HUES48 (cell line): ENCODE data around the gene CRLF1.

Experiments used
- H3K27ac ChIP-seq: one replicate; pipeline ENCODE4 v1.7.0; 2013; ENCODE audit warnings: low read depth, low read length, inconsistent platforms
- H3K27me3 ChIP-seq: 2 replicates; pipeline ENCODE4 v1.6.1; 2013; ENCODE audit warnings: mild to moderate bottlenecking, low read length; ENCODE audit not compliant: control insufficient read depth, insufficient read depth
- H3K36me3 ChIP-seq: 2 replicates; pipeline ENCODE4 v1.6.1; 2013; ENCODE audit warnings: low read length; ENCODE audit not compliant: control insufficient read depth, insufficient read depth
- H3K4me1 ChIP-seq: 2 replicates; pipeline ENCODE4 v1.6.1; 2013; ENCODE audit warnings: mild to moderate bottlenecking, low read length; ENCODE audit not compliant: control insufficient read depth, insufficient read depth
- H3K4me3 ChIP-seq: 2 replicates; pipeline ENCODE4 v1.5.1; 2013; ENCODE audit warnings: mild to moderate bottlenecking, low read depth, low read length
- H3K9ac ChIP-seq: 2 replicates; pipeline ENCODE4 v1.6.1; 2013; ENCODE audit warnings: mild to moderate bottlenecking, low read depth, low read length, moderate library complexity
- H3K9me3 ChIP-seq: 2 replicates; pipeline ENCODE4 v1.6.1; 2013; ENCODE audit warnings: low read length; ENCODE audit not compliant: control insufficient read depth, insufficient read depth

The CRLF1 gene

DNA sequence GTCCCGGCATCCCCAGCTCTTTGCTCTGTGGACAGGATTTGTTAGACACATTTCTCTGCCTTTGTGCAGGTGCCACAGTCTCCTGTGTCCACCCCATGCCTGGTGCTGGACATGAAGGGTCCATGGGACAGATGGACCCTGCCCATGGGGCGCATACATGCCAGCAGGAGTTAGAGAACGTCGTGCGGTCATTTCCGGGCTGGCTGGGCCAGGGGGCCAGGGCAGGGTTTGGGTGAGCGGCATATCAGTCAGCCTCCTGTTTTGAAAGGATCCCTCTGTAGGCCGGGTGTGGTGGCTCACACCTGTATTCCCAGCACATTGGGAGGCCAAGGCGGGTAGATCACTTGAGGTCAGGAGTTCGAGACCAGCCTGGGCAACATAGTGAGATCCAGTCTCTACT lies 41.2 kb upstream of the CRLF1 start:
- H3K4me3 ChIP-seq: no peak overlapping the region
- H3K4me1 ChIP-seq: peaks cover 6% of the 10 kb centered on the region; the same call in 1 of the 2 replicates
- no peak overlapping the region for H3K9ac ChIP-seq
- no peaks in the 10 kb centered on the region for H3K9me3 ChIP-seq
- no peaks in the 10 kb centered on the region for H3K36me3 ChIP-seq
- H3K27ac ChIP-seq: no peak overlapping the region
- H3K27me3 ChIP-seq: no peaks in the 10 kb centered on the region

DNA sequence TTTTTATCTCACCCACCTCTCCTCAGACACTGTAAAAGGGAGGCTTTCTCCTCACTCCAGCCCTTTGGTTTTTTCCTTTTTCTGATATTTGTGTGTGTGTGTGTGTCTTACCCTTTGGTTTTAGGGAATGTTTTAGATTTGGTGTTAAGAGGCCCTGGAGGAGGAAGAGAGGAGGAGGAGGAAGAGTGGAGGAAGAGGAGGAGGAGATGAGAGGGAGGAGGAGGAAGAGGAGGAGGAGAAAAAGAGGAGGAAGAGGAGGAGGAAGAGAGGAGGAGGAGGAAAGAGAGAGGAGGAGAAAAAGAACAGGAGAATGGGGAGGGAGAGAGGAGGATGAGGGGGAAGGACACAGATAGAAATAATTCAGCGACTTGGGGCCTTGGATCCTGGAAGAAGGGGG lies 40.8 kb upstream of the CRLF1 start:
- Histone ChIP-seq H3K9me3 (no peaks in the 10 kb centered on the region), H3K4me1 (peaks cover 6% of the 10 kb centered on the region; the same call in 1 of the 2 replicates), H3K27ac (no peak overlapping the region), H3K9ac (no peak overlapping the region), H3K27me3 (no peaks in the 10 kb centered on the region), H3K36me3 (no peaks in the 10 kb centered on the region), H3K4me3 (no peak overlapping the region)

DNA sequence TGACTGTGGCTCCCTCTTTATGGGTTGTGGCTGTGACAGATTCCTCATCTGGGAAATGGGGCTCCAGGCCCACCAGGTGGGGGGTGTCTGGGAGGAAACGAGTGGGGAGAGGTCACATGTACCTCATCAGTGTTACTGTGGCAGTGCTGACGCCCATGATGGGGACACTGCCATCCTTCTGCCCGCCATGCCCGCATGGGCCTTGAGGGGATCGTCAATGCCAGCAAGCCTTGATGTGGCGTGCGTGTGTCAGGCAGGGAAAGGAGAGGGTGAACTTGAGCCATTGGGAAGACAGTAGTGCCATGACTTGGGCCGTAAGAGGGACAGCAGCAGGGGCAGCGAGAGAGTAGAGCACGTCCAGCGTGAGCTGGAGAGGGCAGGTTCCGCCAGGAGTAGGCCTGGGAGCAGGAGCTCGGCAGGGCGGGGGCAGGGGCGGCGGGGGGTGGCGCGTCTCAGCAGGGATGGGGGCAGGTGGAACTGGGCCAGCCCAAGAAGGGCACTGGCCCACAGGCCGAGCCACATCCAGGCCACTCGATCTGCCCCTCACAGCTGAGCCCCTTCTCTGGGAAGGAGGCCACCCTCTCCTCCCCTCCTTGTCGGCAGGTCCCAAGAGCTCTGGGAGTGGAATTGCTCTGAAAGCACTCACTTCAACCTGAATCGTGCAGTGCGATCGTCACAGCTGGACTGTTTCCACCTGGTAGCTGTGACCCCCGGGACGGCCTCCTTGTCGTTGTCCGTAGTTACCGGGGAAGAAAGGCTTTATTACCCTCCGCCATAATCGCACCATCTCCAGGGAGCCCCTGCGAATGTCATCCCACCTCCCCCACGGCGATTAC lies 40.2 kb upstream of the CRLF1 start:
- Histone ChIP-seq H3K27ac (no peak overlapping the region), H3K36me3 (no peaks in the 10 kb centered on the region), H3K4me3 (no peak overlapping the region), H3K9ac (no peak overlapping the region), H3K27me3 (no peaks in the 10 kb centered on the region), H3K4me1 (peaks cover 6% of the 10 kb centered on the region; the same call in 1 of the 2 replicates), H3K9me3 (no peaks in the 10 kb centered on the region)

DNA sequence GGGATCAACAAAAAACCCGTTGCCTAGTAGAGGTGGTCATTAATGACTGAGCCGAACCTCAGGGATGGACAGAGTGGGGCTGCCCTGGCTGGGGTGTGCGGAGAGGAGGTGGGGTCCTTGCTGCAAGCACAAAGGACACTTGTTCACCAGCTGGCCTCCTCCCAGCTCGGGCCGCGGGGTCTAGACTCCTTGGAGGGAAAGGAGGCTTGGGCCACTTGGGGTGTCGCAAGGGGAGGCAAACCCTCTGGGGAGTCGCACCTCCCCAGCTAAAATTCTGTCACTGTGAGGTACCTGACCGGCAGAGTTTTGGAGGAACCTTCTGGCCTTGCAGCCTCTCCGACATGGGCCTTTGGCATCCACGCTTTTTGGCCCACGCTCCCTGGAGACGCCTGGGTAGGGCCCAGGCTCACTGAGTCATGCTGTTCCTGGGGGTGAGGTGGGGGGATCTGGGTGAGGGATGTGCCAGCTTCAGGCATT lies 38.5 kb upstream of the CRLF1 start:
- no peak overlapping the region for H3K9ac ChIP-seq
- peaks cover 6% of the 10 kb centered on the region; the same call in 1 of the 2 replicates for H3K4me1 ChIP-seq
- no peak overlapping the region for H3K27ac ChIP-seq
- no peaks in the 10 kb centered on the region for H3K36me3 ChIP-seq
- no peaks in the 10 kb centered on the region for H3K9me3 ChIP-seq
- no peaks in the 10 kb centered on the region for H3K27me3 ChIP-seq
- H3K4me3 ChIP-seq: no peak overlapping the region

DNA sequence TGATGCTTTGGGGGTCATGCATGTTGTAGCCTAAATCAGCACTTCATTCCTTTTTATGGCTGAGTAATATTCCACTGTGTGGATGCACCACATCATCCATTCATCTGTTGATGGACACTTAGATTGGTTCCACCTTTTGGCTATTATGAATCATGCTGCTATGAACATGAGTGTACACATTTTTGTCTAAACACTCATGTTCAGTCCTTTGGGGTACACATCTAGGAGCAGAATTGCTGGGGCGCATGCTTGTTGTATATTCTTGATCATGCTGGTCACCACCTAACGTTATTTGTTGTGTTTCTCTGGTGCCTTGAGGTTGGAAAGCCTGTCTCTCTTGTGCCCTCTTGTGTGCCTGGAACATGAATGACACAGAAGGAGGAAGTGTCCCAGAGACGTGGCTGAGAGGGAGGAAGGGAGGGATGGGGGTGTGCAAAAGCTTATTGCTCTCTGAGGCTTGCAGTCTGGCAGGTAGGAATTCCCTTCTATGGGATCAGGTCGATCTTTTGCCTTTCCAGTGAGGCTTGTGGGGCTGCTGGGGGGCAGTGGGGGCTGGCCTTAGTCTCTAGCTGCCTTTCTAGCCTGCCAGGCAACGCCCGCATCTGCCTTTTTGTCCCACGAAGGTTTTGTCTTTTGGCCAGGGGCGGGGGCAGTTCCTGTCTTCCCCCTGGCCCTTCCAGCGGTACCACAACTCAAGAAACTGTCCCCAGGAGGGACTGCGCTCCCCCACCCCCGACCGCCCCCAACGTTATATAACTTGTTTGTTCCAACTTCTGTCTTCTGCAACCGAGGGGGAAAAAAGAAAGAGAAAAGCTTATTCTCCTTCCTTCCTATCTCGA lies 37.8 kb upstream of the CRLF1 start:
- H3K4me3 ChIP-seq: no peak overlapping the region
- no peak overlapping the region for H3K27ac ChIP-seq
- H3K27me3 ChIP-seq: no peaks in the 10 kb centered on the region
- no peaks in the 10 kb centered on the region for H3K9me3 ChIP-seq
- peaks cover 6% of the 10 kb centered on the region; the same call in 1 of the 2 replicates for H3K4me1 ChIP-seq
- H3K36me3 ChIP-seq: no peaks in the 10 kb centered on the region
- no peak overlapping the region for H3K9ac ChIP-seq

DNA sequence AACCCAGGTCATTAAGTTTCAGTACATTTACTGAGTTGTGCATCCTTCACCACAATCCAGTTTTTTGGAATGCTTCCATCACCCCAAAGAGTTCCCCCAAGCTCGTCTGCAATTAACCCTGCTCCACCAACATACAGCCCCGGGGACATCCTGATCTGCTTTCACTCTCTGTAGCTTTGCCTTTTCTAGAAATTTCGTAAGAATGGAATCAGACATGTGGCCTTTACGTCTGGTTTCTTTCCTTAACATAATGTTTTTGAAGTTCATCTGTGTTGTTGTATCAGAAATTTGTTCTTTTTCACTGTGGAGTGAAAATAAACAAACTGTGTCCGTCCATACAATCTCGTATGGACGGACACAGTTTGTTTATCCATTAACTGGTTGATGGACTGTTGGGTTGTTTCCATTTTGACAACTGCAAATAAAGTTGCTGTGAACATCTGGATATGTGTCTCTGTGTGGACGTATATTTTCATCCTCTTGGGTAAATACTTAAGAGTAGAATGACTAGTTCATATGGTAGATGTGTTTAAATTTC lies 33.2 kb upstream of the CRLF1 start:
- no peak overlapping the region for H3K27ac ChIP-seq
- peaks cover 4% of the 10 kb centered on the region for H3K27me3 ChIP-seq
- no peaks in the 10 kb centered on the region for H3K9me3 ChIP-seq
- H3K4me1 ChIP-seq: peaks cover 7% of the 10 kb centered on the region; the same call in 1 of the 2 replicates
- no peak overlapping the region for H3K9ac ChIP-seq
- H3K4me3 ChIP-seq: no peak overlapping the region
- H3K36me3 ChIP-seq: no peaks in the 10 kb centered on the region

DNA sequence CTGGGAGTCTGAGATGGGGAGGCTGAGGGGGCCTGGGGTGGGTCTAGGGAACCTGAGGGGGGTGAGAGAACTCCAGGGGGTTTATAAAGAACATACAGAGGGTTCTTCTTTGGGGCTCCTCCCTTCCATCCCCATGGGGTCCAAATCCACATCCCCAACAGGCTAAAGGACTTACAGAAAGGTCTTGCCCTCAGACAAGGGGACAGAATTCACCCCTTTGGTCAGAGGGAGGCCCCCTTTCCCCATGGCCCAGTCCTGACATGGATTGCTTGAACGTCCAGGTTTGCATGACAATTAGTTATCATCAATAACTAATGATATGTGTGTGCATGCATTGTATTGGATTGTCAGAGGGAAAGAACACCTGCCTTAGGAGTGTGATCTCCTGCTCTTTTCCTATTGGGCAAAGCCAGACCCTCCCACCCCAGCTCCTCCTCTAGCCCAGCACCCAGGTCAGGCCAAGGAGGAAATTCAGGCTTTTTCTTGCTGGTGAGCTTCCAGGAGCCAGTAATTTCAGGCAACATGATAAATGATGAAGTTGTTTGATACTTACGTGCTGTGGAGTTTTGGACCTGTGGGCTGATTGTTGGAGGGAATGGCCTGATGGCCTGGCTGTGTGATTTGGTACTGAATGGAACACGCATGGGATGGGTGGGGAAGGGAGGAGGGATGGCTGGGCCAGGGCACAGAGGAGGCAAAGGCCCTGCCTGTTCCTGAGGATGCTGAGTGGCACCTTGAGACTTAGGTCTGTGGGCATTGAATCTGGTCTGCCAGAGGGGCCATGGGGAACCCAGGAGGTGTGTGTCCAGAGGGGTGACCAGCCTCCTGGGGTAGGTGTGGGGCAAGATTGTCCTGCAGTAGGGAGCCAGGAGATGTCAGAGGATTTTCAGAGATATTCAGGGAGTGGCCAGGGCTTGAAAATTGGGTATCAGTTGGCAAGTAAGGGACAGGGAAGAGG lies 31.4 kb upstream of the CRLF1 start:
- no peak overlapping the region for H3K9ac ChIP-seq
- H3K27me3 ChIP-seq: peaks cover 8% of the 10 kb centered on the region
- no peaks in the 10 kb centered on the region for H3K36me3 ChIP-seq
- peaks cover 7% of the 10 kb centered on the region; the same call in 1 of the 2 replicates for H3K4me1 ChIP-seq
- no peaks in the 10 kb centered on the region for H3K9me3 ChIP-seq
- H3K27ac ChIP-seq: no peak overlapping the region
- H3K4me3 ChIP-seq: peak overlapping the region; percentile 91

DNA sequence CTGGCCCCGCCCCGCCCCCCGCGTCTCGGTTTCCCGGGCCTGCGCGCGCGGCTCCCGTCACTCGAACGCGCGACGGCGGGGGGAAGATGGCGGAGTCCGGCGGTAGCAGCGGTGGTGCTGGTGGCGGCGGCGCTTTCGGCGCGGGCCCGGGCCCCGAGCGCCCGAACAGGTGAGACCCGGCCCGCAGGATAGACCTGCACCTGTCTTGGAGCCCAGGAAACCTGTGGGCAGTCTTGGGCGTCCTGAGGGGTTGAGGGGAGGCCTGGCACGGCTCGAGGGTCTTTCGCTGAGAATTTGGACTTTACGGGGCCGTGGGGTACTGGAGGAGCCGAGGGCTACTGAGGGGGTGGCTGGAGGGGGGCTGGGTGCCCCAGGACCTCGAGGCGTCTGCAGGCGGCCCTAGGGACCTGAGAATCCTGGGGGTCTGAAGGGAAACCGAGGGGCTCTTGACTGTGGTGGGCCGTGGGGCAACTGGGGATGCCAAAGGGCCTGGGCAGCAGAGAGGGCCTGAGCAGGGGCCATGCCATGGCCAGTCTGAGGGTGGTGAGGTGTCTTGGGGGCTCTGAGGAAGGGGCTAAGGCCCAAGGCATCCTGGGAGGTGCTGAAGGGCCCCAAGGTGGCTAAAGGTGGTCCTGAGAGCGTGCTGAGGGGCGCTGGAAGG lies 30.5 kb upstream of the CRLF1 start, which contains the start of gene KLHL26:
TSS of gene KLHL26 (plus strand) at position 60 of the 661 bp plus-strand sequence. CDS start at position 87, 27 bp downstream.
- Histone ChIP-seq H3K9ac (peak within 1 kb of the TSS; percentile 73; the same call in 1 of the 2 replicates), H3K27me3 (peaks cover 8% of the 10 kb centered on the region), H3K4me1 (peaks cover 7% of the 10 kb centered on the region; the same call in 1 of the 2 replicates), H3K4me3 (peak within 1 kb of the TSS; percentile 91), H3K36me3 (no peaks in the 10 kb centered on the region), H3K9me3 (no peaks in the 10 kb centered on the region), H3K27ac (no peak within 1 kb of the TSS)

DNA sequence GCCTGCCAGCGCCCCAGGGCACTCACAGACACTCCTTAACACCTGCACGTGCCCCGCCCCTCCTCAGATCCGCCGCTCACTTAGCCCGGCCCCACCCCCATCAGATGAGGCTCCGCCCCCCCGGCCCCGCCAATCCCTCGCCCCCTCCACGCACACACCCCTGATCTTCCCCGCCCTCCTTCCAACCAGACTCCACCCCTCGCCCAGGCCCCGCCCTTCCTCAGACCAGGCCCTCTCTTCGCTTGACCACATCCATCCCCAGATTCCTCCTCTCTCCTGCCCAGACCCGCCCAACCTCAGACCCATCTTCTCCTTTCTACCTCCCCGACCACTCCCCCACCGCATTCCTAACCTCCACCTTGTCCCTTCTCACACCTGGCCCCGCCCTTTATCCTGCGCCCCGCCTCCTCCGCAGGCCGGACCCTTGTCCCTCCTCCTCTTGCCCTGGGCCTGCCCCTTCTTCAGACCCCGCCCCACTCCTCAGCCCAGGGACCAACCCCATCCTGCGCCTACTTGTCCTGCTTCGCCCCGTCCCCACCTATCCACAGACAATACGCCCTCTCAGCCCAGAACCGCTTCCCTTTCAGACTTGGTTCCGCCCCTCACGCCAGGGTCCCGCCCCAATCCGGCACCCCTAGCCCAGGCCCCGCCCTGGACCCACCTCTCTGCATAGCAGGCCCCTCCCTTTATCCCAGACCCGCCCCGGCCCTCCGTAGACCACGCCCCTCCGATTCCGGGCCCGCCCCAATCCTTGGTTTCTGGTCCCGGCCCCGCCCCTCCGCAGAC lies 29.8 kb upstream of the CRLF1 start:
- H3K27ac ChIP-seq: no peak overlapping the region
- H3K4me1 ChIP-seq: peaks cover 7% of the 10 kb centered on the region; the same call in 1 of the 2 replicates
- H3K4me3 ChIP-seq: peak overlapping the region; percentile 91
- H3K27me3 ChIP-seq: peaks cover 8% of the 10 kb centered on the region
- no peaks in the 10 kb centered on the region for H3K9me3 ChIP-seq
- H3K36me3 ChIP-seq: no peaks in the 10 kb centered on the region
- H3K9ac ChIP-seq: no peak overlapping the region
